ENCODE data around the gene SLC38A4. TPM values are rescaled to one million over a fixed set of nuclear protein-coding genes. Genes with fewer than 3 reads are reported as not detected.

SLC38A4 gene
- polyA plus RNA-seq, 3 donors: not detected

DNA sequence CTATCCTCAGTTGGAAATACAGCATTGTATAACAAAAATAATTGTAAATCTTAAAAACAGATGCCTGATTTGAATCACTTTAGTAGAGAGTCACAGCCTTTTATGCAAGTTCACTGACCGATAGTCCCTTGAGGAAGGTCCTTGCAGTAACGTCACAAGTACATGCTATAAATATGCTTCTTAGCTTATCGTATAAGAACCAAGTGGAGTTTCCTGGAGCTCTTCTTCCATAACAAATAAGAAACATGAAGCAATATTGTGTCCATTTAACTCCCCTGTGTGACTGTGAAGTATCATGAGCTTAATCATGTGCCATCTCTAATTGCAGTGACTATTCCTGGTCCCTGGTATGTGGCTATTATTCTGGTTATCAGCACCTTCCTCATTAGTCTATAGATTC is 107.9 kb downstream of the SLC38A4 start:
- WGBS (ENCODE audit: insufficient coverage): 93% methylated on average over 3 of the region's 3 CpGs

DNA sequence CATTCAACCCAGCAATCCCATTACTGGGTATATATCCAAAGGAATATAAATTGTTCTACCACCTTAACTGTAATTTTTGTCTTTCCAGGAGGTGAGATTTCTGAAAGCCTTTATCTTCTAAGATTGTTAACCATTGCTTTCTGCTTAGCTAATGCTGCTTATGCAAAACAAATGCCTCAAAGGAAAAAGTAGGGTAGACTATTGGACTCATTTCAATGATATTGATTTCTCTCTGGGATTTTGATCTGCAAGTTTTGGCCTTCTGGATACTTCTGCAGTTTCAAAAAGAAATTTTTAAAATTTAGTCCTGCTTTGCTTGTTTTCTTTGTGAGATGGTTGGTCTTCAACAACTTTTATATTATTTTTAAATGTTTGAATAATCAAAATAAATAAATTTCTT is 108.6 kb downstream of the SLC38A4 start:
- H4K20me1 ChIP-seq (ENCODE audit: insufficient read depth, low read length): no peaks in the 10 kb centered on the region
- Mint-ChIP-seq H3K27me3 (ENCODE audit: low read depth in 3 of 3) (no peaks in the 10 kb centered on the region), H3K4me1 (no peaks in the 10 kb centered on the region), H3K36me3 (no peaks in the 10 kb centered on the region), H3K9me3 (peaks cover 0 to 12% (median 2%) of the 10 kb centered on the region in 7 donors), H3K4me3 (no peak overlapping the region), H3K27ac (no peak overlapping the region)
- intact Hi-C loops (cut with micrococcal nuclease): no loop called here
- DNase-seq: no peak
- no peaks in the 10 kb centered on the region for H3K4me1 ChIP-seq (ENCODE audit: control insufficient read depth in 1 of 2, insufficient read depth in 2 of 2, low read length in 2 of 2)
- H3K27me3 ChIP-seq (ENCODE audit: control insufficient read depth in 2 of 2, insufficient read depth in 2 of 2, low read length in 2 of 2): no peaks in the 10 kb centered on the region
- no peak overlapping the region for H3K4me3 ChIP-seq (replicated peaks in 1 of 3; ENCODE audit: low read depth in 2 of 3, low read length in 3 of 3)
- no peaks in the 10 kb centered on the region for H3K79me2 ChIP-seq (ENCODE audit: insufficient read depth, low read length)
- no peak overlapping the region for H3K9ac ChIP-seq (ENCODE audit: insufficient read depth, low read length, poor library complexity, severe bottlenecking)
- peaks cover 0 to 4% of the 10 kb centered on the region in 2 donors for H3K9me3 ChIP-seq (replicated peaks in 1 of 2; ENCODE audit: control insufficient read depth in 1 of 2, insufficient read depth in 1 of 2, low read length in 2 of 2)
- H3K4me2 ChIP-seq (replicated peaks; ENCODE audit: extremely low read depth, low read length, poor library complexity, severe bottlenecking): no peak overlapping the region
- no peak overlapping the region for H2AFZ ChIP-seq (ENCODE audit: insufficient read depth, low read depth, low read length, poor library complexity, severe bottlenecking)
- H3K36me3 ChIP-seq (replicated peaks in 1 of 2; ENCODE audit: control insufficient read depth in 1 of 2, insufficient read depth in 2 of 2, low read length in 2 of 2): no peaks in the 10 kb centered on the region
- TF ChIP-seq, protein P1, sequence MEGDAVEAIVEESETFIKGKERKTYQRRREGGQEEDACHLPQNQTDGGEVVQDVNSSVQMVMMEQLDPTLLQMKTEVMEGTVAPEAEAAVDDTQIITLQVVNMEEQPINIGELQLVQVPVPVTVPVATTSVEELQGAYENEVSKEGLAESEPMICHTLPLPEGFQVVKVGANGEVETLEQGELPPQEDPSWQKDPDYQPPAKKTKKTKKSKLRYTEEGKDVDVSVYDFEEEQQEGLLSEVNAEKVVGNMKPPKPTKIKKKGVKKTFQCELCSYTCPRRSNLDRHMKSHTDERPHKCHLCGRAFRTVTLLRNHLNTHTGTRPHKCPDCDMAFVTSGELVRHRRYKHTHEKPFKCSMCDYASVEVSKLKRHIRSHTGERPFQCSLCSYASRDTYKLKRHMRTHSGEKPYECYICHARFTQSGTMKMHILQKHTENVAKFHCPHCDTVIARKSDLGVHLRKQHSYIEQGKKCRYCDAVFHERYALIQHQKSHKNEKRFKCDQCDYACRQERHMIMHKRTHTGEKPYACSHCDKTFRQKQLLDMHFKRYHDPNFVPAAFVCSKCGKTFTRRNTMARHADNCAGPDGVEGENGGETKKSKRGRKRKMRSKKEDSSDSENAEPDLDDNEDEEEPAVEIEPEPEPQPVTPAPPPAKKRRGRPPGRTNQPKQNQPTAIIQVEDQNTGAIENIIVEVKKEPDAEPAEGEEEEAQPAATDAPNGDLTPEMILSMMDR (IDR thresholded peaks at IDR 0.05): no peak
- no peak overlapping the region for H3K27ac ChIP-seq (ENCODE audit: low read depth in 1 of 2, low read length in 2 of 2)

More for the DNA sequence above, 107.9 kb downstream of the SLC38A4 start:
- Mint-ChIP-seq H3K27ac (no peak overlapping the region), H3K27me3 (ENCODE audit: low read depth in 3 of 3) (no peaks in the 10 kb centered on the region), H3K9me3 (peaks cover 0 to 12% (median 2%) of the 10 kb centered on the region in 7 donors), H3K36me3 (no peaks in the 10 kb centered on the region), H3K4me3 (no peak overlapping the region), H3K4me1 (no peaks in the 10 kb centered on the region)
- no peaks in the 10 kb centered on the region for H3K36me3 ChIP-seq (replicated peaks in 1 of 2; ENCODE audit: control insufficient read depth in 1 of 2, insufficient read depth in 2 of 2, low read length in 2 of 2)
- H4K20me1 ChIP-seq (ENCODE audit: insufficient read depth, low read length): no peaks in the 10 kb centered on the region
- DNase-seq: no peak
- H3K9me3 ChIP-seq (replicated peaks in 1 of 2; ENCODE audit: control insufficient read depth in 1 of 2, insufficient read depth in 1 of 2, low read length in 2 of 2): peaks cover 0 to 4% of the 10 kb centered on the region in 2 donors
- no peak overlapping the region for H3K4me2 ChIP-seq (replicated peaks; ENCODE audit: extremely low read depth, low read length, poor library complexity, severe bottlenecking)
- H3K4me3 ChIP-seq (replicated peaks in 1 of 3; ENCODE audit: low read depth in 2 of 3, low read length in 3 of 3): no peak overlapping the region
- no peak overlapping the region for H3K9ac ChIP-seq (ENCODE audit: insufficient read depth, low read length, poor library complexity, severe bottlenecking)
- TF ChIP-seq, protein P1 (IDR thresholded peaks at IDR 0.05): no peak
- no peak overlapping the region for H2AFZ ChIP-seq (ENCODE audit: insufficient read depth, low read depth, low read length, poor library complexity, severe bottlenecking)
- intact Hi-C loops (cut with micrococcal nuclease): no loop called here
- no peaks in the 10 kb centered on the region for H3K27me3 ChIP-seq (ENCODE audit: control insufficient read depth in 2 of 2, insufficient read depth in 2 of 2, low read length in 2 of 2)
- no peak overlapping the region for H3K27ac ChIP-seq (ENCODE audit: low read depth in 1 of 2, low read length in 2 of 2)
- H3K4me1 ChIP-seq (ENCODE audit: control insufficient read depth in 1 of 2, insufficient read depth in 2 of 2, low read length in 2 of 2): no peaks in the 10 kb centered on the region
- no peaks in the 10 kb centered on the region for H3K79me2 ChIP-seq (ENCODE audit: insufficient read depth, low read length)

Measured in CD14-positive monocyte (primary cell).